Epithelial cell of alveolus of lung (primary cell): ENCODE data around the gene TUBB4B. TPM values are rescaled to one million over a fixed set of nuclear protein-coding genes. Genes with fewer than 3 reads are reported as not detected.

Source experiments
- total RNA-seq: library from RNA; depleted of rRNA; stranded (reverse); fragments of >200 nt; gene quantifications from 2 replicates; pipeline ENCODE4 v1.2.1, GENCODE V29; 2015

The TUBB4B gene
- 224 and 626 TPM in 2 replicates for total RNA-seq

GRCh38 chr9:137240841-137241489 lies at the start of gene TUBB4B:
TSS of gene TUBB4B (plus strand) at chr9:137241287. CDS start at chr9:137241361, 74 bp downstream.

DNA sequence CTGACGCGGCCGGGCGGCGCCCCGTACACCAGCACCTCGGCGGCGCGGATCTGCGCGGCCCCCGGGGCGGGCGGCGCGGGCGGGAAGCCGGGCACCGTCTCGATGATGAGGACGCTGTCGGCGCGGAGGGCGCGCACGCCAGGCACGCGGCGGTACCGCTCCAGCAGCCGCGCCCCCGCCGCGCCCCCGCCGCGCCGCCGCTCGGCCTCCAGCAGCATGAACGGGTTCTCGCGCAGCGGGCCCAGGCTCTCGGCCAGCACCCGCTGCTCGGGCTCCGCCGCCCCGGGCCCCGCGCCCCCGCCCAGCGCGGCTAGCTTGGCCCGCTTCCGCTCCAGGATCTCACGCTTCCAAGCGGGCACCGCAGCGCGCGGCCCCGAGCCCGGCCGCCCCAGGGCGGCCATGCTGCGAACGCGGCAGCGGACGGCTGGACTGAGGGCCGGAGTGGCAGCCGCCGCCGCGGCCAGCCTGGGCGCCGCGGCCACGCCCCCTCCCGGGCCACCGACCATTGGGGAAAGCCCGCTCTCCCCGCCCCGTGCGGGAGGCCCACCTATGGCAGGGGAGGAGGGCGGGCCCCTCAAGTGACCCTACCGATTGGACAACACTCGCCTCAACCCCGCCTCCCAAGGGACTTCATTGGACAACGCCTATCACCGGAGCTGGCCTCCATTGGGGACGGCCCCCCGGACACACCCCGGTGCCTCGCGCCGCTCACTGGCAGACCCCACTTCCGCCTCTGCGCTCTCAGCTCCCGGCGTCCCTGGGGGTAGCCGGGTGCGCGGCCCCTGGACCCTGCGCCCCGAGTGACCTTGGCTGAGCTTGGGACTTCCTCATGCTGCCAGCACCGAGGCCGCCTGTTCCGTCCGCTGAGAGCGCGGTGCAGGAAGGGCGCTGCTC lies 40.5 kb upstream of the TUBB4B start, which contains the start of gene TPRN:
TSS of gene TPRN (minus strand) at position 431 of the 894 bp plus-strand sequence. CDS start at position 401, 30 bp downstream.

DNA sequence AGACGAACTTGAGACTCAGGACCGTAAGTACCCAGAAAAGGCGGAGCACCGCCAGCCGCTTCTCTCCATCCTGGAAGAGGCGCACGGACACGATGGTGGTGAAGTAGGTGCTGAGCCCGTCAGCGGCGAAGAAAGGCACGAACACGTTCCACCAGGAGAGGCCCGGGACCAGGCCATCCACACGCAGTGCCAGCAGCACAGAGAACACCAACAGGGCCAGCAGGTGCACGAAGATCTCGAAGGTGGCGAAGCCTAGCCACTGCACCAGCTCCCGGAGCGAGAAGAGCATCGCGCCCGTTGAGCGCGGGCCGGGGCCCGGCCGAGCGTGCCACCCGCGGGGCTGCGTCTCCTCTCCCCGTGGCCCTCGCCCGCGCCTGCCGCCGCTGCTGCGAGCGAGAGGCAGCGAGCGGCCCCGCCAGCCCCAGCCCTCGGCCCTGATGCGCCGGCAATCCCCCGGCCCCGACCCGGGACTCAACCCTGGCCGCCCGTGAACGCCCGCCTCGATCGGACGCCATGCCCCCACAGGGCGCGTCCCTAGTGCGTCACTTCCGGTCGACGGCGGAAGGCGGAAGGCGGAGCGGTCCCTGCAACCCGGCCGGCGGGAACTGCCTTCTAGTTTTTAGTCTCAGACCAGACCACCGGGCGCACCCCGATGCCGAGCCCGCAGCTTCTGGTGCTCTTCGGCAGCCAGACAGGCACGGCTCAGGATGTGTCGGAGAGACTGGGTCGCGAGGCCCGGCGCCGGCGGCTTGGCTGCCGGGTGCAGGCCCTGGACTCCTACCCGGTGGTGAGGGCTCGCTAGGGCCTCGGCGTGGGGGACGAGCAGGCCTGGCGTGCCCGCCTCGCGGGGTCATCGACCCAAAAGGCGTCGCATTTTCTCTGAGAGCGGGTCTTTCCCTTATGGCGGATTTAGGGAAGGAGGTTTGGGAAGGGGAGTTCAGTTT lies 35.7 kb upstream of the TUBB4B start, which contains the start of the genes NDOR1 and TMEM203:
TSS of gene NDOR1 (plus strand) at position 575 of the 944 bp plus-strand sequence. CDS start at position 653, 78 bp downstream.
TSS of gene TMEM203 (minus strand) at position 523 of the 944 bp plus-strand sequence. CDS start at position 289, 234 bp downstream.

DNA sequence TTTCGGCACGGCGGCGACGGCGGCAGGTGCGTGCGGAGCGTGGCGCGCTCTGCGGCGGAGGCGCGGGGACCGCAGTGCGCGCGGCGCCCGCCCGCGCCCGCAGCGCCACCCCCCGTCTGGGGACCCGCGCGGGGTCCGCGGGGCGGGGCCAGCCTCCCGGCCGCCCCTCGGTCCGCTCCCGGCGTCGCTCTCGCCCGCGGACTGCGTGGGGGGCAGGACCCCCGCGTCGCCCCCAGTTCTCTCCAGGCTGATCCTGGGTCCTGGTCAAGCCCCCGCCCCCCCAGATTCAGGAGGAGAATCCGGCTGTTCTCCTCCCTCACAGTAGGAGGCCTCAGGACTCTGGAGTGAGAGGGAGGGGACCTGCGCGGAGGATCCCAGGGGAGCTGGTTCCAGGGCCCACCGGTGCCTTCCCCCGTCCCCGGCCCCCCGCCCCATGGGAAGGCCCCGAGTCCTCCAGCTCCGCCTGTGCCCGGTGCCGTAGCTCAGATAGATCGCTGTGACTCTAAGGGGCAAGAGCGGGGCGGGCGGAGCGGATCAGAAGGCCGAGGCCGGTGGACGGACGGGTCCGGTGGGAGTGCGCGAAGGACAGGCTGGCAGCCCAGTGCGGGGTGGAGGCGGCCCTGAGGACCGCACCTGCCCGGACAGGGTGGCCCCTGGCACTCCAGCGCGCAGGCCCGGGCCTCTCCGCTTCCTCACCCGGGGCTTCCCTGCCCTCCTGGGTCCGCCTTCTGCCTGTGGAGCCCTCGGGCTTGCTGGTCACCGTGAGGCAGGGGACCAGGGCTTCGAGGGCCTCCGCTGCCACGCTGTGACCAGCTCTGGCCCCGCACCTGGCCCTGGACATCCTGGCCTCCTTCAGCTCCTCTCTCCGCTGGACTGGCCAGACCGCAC lies 18.7 kb upstream of the TUBB4B start, which contains the start of gene RNF208:
TSS of gene RNF208 (minus strand) at position 51 of the 888 bp plus-strand sequence. CDS start 1,028 bp downstream, outside the sequence.

GRCh38 chr9:137224830-137225694 lies 16.0 kb upstream of the TUBB4B start, which contains the start of gene CYSRT1:
TSS of gene CYSRT1 (plus strand) at chr9:137225174. CDS start at chr9:137225622, 448 bp downstream.

DNA sequence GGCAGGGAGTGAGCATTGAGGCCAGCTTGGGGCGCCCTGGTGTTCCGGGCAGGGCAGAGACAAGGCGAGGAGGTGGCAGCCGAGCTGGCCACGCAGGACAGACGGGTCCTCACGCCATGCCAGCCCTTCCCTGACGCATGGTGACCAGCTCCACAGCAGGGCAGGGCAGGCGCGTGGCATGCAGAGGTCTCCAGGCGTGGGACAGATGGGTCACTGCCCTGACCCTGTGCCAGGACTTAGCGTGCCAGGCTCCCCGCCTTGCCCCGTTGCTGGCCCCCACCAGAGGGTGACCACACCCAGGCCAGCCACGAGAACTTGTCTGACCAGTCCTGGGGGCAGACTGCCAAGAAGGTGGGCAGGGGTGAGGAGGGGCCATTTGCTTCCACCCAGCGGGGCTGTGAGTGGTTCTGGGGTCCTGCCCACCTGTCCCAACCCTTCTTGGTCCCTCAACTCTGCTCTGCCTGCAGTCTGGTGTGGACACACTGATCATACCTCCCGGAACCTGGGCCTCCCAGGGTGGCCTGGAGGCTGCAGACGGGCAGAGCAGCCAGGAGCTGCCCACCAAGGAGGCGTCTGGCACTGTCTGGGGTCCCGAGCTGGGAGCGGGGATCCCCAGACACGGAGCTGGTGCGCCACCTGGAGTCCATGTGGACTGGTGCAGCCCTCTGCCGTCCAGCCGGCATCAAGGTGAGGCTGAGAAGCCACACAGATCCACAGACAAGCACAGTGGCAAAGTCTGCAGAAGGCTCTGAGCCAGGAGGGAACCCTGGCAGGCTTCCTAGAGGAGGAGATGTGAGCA lies 13.8 kb upstream of the TUBB4B start, which contains the start of gene RNF224:
TSS of gene RNF224 (plus strand) at position 449 of the 799 bp plus-strand sequence. CDS start 834 bp downstream, outside the sequence.

GRCh38 chr9:137230705-137231371 lies 10.2 kb upstream of the TUBB4B start, which contains the start of gene SLC34A3:
TSS of gene SLC34A3 (plus strand) at chr9:137230901. CDS start at chr9:137231703, 802 bp downstream.

GRCh38 chr9:137251194-137251461 lies 10.0 kb downstream of the TUBB4B start, which contains the start of gene STPG3:
TSS of gene STPG3 (plus strand) at chr9:137251286. CDS start at chr9:137251287, 1 bp downstream.

DNA sequence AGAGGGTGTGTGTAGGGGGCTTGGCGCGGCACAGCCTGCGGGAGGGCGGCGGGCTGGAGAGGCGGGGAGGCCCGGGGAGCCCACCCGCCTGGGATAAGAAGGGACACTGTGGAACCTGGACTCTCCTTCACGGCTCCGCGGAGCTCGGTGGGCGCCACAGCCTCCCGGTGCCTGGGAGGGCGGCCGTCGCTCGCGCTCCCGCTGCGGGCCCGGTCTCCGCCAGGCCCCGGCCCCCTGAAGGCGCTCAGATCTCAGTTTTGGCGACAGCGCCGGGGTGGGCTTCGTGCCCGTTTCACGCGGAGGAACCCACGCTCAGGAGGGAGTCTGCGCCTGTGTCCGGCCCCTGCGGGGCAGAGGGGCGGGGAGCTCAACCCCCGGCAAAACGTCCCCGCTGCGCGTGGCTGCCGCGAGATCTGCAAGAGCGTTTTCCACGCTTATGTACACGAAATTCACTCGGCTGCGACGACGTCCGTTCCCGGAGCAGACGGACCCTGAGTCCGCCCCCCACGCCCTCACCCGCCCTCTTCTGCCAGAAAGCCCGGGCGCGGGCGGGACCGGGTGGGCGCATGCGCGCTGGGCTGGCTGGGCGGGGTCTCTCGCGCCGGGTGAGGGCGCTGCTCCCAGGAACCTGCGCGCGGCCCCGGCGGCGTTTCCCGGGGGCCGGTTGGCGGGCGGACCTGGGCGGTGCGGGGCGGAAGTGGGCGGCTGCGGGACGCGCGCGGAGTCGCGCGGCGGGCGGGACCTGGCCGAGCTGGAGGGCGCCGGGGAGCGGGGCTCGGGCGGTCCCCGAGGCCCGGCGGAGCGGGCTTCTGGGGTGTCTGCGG lies 13.7 kb downstream of the TUBB4B start, which contains the start of gene NELFB:
TSS of gene NELFB (plus strand) at position 704 of the 824 bp plus-strand sequence.

GRCh38 chr9:137277329-137278041 lies 36.4 kb downstream of the TUBB4B start, which contains the start of gene TOR4A:
TSS of gene TOR4A (plus strand) at chr9:137277726. CDS start at chr9:137278690, 964 bp downstream.

Other genes with a start within 250 kb of the TUBB4B start
- gene PAXX, start 248.9 kb upstream of the TUBB4B start, total RNA-seq, result 19.1 and 33.0 TPM in 2 replicates
- 3.1 and 6.2 TPM in 2 replicates for gene CLIC3, start 244.7 kb upstream of the TUBB4B start, total RNA-seq
- gene ABCA2, start 213.1 kb upstream of the TUBB4B start, total RNA-seq, result 14.9 and 15.8 TPM in 2 replicates
- not detected in 2 replicates for gene FUT7, start 209.2 kb upstream of the TUBB4B start, total RNA-seq
- 25.2 and 54.9 TPM in 2 replicates for gene NPDC1, start 195.1 kb upstream of the TUBB4B start, total RNA-seq
- gene ENTPD2, start 187.2 kb upstream of the TUBB4B start, total RNA-seq, result 0.72 TPM in 1 of 2 replicates, not detected in the other
- 5.0 and 10.7 TPM in 2 replicates for gene SAPCD2, start 170.7 kb upstream of the TUBB4B start, total RNA-seq
- 5.7 and 11.7 TPM in 2 replicates for gene UAP1L1, start 163.8 kb upstream of the TUBB4B start, total RNA-seq
- 50.3 and 94.1 TPM in 2 replicates for gene MAN1B1, start 154.3 kb upstream of the TUBB4B start, total RNA-seq
- 69.8 and 123 TPM in 2 replicates for gene DPP7, start 126.6 kb upstream of the TUBB4B start, total RNA-seq
- gene GRIN1, start 102.1 kb upstream of the TUBB4B start, total RNA-seq, result not detected in 2 replicates
- gene LRRC26, start 71.2 kb upstream of the TUBB4B start, total RNA-seq, result not detected in 2 replicates
- not detected in 2 replicates for gene TMEM210, start 69.2 kb upstream of the TUBB4B start, total RNA-seq
- 7.8 and 20.0 TPM in 2 replicates for gene ANAPC2, start 52.7 kb upstream of the TUBB4B start, total RNA-seq
- gene SSNA1, start 52.6 kb upstream of the TUBB4B start, total RNA-seq, result 61.1 and 99.0 TPM in 2 replicates
- gene TPRN, start 40.5 kb upstream of the TUBB4B start, total RNA-seq, result 7.8 and 12.2 TPM in 2 replicates
- gene TMEM203, start 35.6 kb upstream of the TUBB4B start, total RNA-seq, result 45.5 and 57.0 TPM in 2 replicates
- 8.3 and 15.6 TPM in 2 replicates for gene NDOR1, start 35.6 kb upstream of the TUBB4B start, total RNA-seq
- 0.13 and 6.3 TPM in 2 replicates for gene RNF208, start 19.0 kb upstream of the TUBB4B start, total RNA-seq
- under 0.01 and 1.9 TPM in 2 replicates for gene CYSRT1, start 16.1 kb upstream of the TUBB4B start, total RNA-seq
- gene RNF224, start 13.8 kb upstream of the TUBB4B start, total RNA-seq, result not detected in 2 replicates
- not detected in 2 replicates for gene SLC34A3, start 10.4 kb upstream of the TUBB4B start, total RNA-seq
- gene STPG3, start 10.0 kb downstream of the TUBB4B start, total RNA-seq, result not detected in 2 replicates
- gene NELFB, start 14.0 kb downstream of the TUBB4B start, total RNA-seq, result 49.1 and 60.2 TPM in 2 replicates
- gene TOR4A, start 36.4 kb downstream of the TUBB4B start, total RNA-seq, result 38.1 and 52.4 TPM in 2 replicates
- 0.78 and 1.8 TPM in 2 replicates for gene NRARP, start 61.0 kb downstream of the TUBB4B start, total RNA-seq
- gene EXD3, start 181.9 kb downstream of the TUBB4B start, total RNA-seq, result 4.8 and 9.7 TPM in 2 replicates
- gene NOXA1, start 182.1 kb downstream of the TUBB4B start, total RNA-seq, result 0.26 TPM in 1 of 2 replicates, not detected in the other
- not detected in 2 replicates for gene ENTPD8, start 200.1 kb downstream of the TUBB4B start, total RNA-seq
- gene NSMF, start 218.0 kb downstream of the TUBB4B start, total RNA-seq, result 27.4 and 49.7 TPM in 2 replicates